ACC112 (cell line): Measurements from ENCODE around the gene RHOT2.
"Not testable (repeated sequence)": the region's sequence is repeated elsewhere in the genome, so short reads cannot be mapped to it uniquely, and the experiment has no call there.

Experiments
- H2AFZ ChIP-seq: fragments of 200-600 bp; sonication (generic); one replicate; pipeline ENCODE4 v1.6.0; 2017; ENCODE audit warnings: antibody characterized with exemption, low read length; ENCODE audit not compliant: unreplicated experiment
- H3K27ac ChIP-seq: fragments of 200-600 bp; sonication (generic); 2 replicates; pipeline ENCODE4 v1.5.1; 2014; ENCODE audit warnings: low read depth, mild to moderate bottlenecking, antibody characterized with exemption, low read length, moderate library complexity
- H3K27me3 ChIP-seq: fragments of 200-600 bp; sonication (generic); 2 replicates; pipeline ENCODE4 v1.6.1; 2014; ENCODE audit warnings: mild to moderate bottlenecking, antibody characterized with exemption, low read length, moderate library complexity, mixed read lengths; ENCODE audit not compliant: insufficient read depth
- H3K36me3 ChIP-seq: fragments of 200-600 bp; sonication (generic); 2 replicates; pipeline ENCODE4 v1.6.1; 2016; ENCODE audit warnings: mild to moderate bottlenecking, antibody characterized with exemption, low read length, moderate library complexity, mixed read lengths; ENCODE audit not compliant: insufficient read depth
- H3K4me1 ChIP-seq: fragments of 200-600 bp; sonication (generic); one replicate; pipeline ENCODE4 v1.6.1; 2016; ENCODE audit warnings: low read length, mixed read lengths; ENCODE audit not compliant: insufficient read depth, unreplicated experiment, control insufficient read depth
- H3K4me3 ChIP-seq: fragments of 200-600 bp; sonication (generic); 2 replicates; pipeline ENCODE4 v1.5.1; 2014; ENCODE audit warnings: mild to moderate bottlenecking, low read depth, low read length
- H3K79me2 ChIP-seq: fragments of 200-600 bp; sonication (generic); one replicate; pipeline ENCODE4 v1.6.0; 2016; ENCODE audit warnings: low read length; ENCODE audit not compliant: control insufficient read depth, unreplicated experiment, insufficient read depth

Gene RHOT2

DNA sequence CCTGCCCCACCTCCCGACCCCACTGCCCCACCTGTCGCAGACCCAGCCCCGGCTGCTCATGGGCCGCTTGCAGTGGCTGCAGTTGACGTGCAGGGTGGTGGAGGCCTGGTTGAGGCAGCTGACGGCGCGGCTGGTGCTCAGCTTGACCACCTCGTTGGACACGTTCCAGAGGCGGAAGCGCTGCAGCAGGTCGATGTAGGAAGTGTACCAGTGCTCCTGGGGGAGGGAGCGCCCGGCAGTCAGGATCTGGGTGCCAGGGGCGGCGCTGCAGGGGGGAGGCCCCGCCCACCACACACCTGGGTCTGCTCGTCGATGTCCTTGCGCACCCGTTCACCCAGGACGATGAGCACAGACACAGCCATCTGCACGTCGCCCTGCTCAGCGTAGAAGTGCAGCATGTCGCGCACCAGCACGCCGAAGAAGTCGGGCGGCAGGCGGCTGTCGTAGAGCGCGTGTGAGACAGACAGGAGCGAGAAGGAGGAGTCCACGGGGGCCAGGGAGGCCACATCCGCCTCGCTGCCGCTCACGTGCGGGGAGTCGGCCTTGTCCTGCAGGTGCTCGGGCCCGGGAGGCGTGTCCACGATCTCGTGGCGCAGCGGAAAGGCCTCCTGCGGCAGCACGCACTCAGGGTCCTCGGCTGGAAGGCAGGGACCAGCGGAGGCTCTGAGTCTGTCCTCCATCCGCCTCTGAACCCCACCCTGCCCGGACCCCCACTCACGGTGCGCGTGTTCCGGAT, 17.2 kb downstream of the RHOT2 start:
- no peaks in the 10 kb centered on the region for H3K27me3 ChIP-seq
- H3K4me3 ChIP-seq, result no peak overlapping the region
- peaks cover 25% of the 10 kb centered on the region; the same call in 1 of the 2 replicates for H3K36me3 ChIP-seq
- no peak overlapping the region for H2AFZ ChIP-seq
- peaks cover 29% of the 10 kb centered on the region for H3K4me1 ChIP-seq
- peaks cover 53% of the 10 kb centered on the region for H3K79me2 ChIP-seq
- H3K27ac ChIP-seq, result no peak overlapping the region

DNA sequence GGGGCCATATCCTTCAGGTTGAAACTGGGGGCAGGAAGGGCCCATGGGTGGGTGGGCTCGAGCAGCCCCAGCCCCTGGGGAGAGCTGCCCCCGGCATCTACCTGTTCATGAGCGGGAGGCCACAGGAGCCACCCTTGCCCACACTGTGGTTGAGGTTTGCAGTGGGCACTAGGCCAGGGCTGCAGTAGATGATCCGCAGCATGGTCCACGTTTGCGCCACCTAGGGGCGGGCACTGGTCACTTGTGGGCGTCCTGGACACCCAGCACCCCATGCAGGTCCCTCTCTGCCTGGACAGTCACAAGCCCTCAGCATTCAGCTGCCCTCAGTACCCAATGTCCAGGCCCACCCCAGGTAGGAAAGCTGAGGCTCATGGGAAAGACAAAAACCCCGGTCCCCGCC, 18.0 kb downstream of the RHOT2 start:
- H3K4me3 ChIP-seq, result no peak overlapping the region

DNA sequence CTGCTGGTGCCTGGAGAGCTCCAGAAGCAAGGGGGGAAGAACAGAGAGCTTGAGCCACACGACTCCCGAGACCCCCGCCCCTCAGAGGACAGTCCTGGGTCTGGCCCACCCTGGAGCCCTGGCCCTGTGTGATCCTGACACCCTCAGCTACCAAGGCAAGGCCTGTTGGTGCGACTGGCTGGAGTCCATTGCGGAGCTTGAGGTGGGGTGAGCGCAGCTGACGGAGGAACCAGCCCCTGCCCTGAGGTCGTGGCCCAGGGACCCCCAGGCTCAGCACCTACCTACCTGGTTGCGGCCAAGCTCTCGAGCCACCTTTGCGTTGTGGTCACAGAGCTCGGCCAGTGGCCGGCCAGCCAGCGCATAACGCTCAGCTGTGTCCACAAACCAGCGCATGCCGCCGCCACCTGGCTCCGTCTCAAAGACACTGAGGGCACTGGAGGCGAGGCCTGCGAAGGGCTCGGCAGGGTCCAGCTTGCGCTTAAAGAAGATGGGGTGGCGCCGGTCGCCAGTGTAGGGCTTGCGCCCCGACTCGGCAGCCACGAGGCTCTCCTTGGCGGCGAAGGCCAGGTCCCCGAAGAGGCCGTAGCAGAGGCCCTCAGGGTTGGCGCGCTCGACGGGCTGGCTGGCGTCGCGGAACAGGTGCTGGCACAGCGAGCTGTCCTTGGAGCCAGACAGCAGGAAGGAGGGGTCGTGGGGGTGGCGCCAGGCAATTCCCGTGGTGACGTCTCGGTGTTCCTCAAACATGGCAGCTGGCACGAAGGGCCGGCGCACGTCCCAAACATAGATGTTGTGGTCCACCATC, 18.7 kb downstream of the RHOT2 start:
- Histone ChIP-seq H2AFZ (no peak overlapping the region), H3K79me2 (peaks cover 40% of the 10 kb centered on the region), H3K4me1 (peaks cover 23% of the 10 kb centered on the region), H3K36me3 (peaks cover 24% of the 10 kb centered on the region; the same call in 1 of the 2 replicates), H3K27ac (no peak overlapping the region), H3K4me3 (no peak overlapping the region), H3K27me3 (no peaks in the 10 kb centered on the region)

More for the DNA sequence above, 18.0 kb downstream of the RHOT2 start:
- no peak overlapping the region for H2AFZ ChIP-seq
- H3K4me1 ChIP-seq, result peaks cover 29% of the 10 kb centered on the region
- no peak overlapping the region for H3K27ac ChIP-seq
- H3K27me3 ChIP-seq, result no peaks in the 10 kb centered on the region
- H3K79me2 ChIP-seq, result peaks cover 47% of the 10 kb centered on the region
- peaks cover 25% of the 10 kb centered on the region; the same call in 1 of the 2 replicates for H3K36me3 ChIP-seq

DNA sequence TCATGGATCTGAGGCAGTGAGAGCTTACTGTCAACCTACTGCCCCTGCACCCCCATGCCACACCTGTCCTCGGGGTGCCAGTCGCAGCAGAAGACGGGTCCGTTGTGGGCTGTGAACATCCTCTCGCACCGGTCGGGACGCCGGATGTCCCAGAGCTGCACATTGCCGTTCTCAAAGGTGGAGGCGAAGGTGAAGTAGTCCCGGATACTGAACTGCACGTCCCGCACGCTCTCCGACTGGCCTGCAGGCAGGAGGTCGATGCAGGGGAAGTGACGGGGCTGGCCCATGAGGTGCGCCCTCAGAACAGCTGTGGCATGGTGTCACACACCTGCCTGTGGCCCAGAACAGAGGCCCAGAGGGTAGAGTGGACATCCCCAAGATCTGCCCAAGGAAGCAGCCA, 19.6 kb downstream of the RHOT2 start:
- peaks cover 32% of the 10 kb centered on the region for H3K79me2 ChIP-seq
- peaks cover 17% of the 10 kb centered on the region; the same call in 1 of the 2 replicates for H3K36me3 ChIP-seq
- peaks cover 15% of the 10 kb centered on the region for H3K4me1 ChIP-seq
- no peak overlapping the region for H3K27ac ChIP-seq
- peaks cover 7% of the 10 kb centered on the region for H3K27me3 ChIP-seq
- H3K4me3 ChIP-seq, result no peak overlapping the region
- no peak overlapping the region for H2AFZ ChIP-seq

DNA sequence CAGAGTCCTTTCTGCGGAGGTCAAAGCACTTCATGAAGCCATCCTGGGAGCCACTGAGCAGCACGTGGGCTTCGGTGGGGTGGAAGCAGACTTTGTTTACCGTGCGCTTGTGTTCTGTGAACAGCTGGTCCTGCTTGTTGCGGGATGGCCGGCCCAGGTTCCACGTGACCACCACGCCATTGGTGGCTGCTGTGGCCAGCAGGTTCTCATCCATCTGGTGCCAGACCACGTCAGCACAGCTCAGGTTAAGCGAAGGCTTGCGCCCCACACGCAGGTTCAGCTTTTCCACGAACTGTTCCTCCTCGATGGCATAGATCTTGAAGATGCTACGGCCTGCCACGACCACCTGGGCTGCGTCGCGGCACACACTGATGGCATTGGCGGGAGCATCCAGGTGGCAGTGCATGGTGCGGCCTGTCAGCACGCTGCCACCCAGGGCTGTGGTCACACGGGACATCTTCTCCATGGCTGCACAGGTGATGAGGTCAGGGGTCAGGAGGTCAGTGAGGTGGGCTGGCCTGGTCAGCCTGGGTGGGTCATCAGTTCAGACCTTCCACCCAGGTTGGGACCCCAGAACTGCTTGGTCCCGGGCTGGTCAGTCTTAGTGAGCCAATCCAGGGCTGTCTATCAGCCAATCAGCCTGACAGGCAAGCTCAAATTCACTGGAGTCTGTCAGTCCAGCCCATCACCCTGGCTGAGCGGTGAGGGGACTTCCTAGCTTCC, 21.4 kb downstream of the RHOT2 start:
- Histone ChIP-seq H3K79me2 (peaks cover 16% of the 10 kb centered on the region), H3K27me3 (peaks cover 25% of the 10 kb centered on the region), H3K36me3 (peaks cover 9% of the 10 kb centered on the region; the same call in 1 of the 2 replicates), H3K4me3 (peak overlapping the region; percentile 94), H2AFZ (peak overlapping the region; percentile 92), H3K4me1 (peaks cover 5% of the 10 kb centered on the region), H3K27ac (peak overlapping the region; percentile 41; the same call in 1 of the 2 replicates)

DNA sequence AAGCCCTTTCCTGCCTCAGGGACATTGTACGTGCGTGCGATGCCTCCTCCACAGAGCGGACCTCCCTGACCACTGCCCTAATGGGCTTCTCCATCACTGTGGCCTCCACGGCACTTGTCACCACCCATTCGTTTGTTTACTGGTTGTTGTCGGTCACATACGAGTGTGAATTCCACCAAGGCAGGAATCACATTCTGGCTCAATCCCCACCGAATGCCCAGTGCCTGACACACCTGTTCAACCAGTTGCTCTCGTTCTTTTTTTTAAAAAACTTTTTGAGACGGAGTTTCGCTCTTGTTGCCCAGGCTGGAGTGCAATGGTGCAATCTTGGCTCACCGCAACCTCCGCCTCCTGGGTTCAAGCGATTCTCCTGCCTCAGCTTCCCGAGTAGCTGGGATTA, 23.3 kb downstream of the RHOT2 start:
- H3K4me3 ChIP-seq, H3K4me1 ChIP-seq, H3K27ac ChIP-seq: not testable (repeated sequence)

DNA sequence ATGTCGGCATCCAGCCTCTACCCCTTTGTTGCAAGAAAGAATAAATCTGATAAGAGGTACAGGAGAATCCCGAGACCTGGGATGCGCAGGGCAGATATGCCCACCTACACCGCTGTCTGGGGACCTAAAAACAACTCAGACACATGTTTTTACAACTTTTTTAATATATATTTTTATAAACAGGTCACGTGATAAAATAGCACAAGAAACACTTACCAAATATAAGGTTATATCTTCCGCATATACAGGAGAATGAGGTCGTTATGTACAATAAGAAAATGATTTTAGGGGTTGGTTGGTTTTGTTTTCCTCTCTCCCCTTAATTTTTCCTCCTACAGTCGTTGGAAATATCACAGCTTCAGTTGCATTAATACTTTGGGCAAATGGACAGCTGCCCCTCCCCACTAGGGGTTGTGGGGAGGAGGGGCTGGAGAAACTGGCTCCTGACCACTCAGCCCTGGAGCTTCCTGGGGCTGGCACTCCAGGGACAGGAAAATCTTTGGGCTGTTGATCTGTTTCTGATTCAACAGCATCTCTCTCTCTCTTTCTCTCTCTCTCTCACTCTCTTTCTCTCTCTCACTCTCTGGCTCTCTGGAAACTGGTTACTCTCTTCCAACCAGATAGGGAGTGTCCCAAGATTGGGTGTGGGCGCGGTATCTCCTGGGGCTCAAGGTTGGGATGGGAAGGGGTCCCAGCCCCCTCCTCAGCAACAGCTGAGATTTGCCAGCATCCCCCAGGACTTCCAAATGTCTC, 24.6 kb downstream of the RHOT2 start:
- Histone ChIP-seq H2AFZ (no peak overlapping the region), H3K27ac (no peak overlapping the region), H3K4me1 (peaks cover 5% of the 10 kb centered on the region), H3K79me2 (peaks cover 12% of the 10 kb centered on the region), H3K27me3 (peaks cover 43% of the 10 kb centered on the region), H3K36me3 (no peaks in the 10 kb centered on the region), H3K4me3 (no peak overlapping the region)

More for the DNA sequence above, 23.3 kb downstream of the RHOT2 start:
- Histone ChIP-seq H3K27me3 (peaks cover 42% of the 10 kb centered on the region), H3K79me2 (peaks cover 12% of the 10 kb centered on the region)
- H2AFZ ChIP-seq, H3K36me3 ChIP-seq: not testable (repeated sequence)

DNA sequence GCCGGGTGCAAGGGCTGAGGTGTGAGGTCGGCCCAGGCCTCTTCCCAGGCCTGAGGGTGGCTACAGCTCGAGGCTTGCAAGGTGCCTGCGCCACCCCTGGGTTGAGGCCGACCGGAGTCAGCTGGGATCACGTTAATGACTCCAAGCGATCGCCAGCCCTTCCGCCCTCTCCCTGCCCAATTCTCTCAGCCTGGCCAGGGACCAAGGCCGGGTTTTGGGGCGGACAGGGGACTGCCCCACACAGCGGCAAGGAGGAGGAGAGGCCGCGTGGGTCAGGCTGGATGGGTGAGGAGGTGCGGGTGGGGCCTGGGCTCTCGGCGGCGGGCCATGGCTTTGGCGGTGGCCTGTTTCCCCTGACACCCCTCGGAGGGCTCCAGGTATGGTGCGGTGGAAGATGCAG, 25.4 kb downstream of the RHOT2 start:
- H3K4me1 ChIP-seq, result peaks cover 5% of the 10 kb centered on the region
- peaks cover 10% of the 10 kb centered on the region for H3K79me2 ChIP-seq
- H2AFZ ChIP-seq, result no peak overlapping the region
- no peaks in the 10 kb centered on the region for H3K36me3 ChIP-seq
- H3K27ac ChIP-seq, result no peak overlapping the region
- peaks cover 47% of the 10 kb centered on the region for H3K27me3 ChIP-seq
- no peak overlapping the region for H3K4me3 ChIP-seq

DNA sequence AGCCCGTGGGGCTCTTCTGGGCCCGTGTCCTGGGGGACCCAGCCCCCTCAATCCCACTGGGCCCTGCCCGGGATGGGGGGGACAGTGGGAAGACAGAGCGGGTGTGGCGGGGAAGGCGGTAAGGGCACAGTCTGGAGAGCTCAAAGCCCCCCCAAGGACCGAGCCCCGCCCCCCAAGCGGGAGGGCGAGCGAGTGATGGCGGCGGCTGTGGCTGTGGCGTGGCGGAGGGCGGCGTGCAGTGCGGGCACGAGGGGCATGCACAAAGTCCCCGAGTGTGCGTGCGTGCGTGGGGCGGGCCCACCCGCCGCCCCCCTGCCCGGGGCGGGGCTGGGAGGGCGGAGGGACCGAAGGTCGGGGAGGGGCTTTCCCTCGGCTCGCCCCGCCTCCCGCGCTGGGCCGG, 25.8 kb downstream of the RHOT2 start:
- H3K4me1 ChIP-seq, result peaks cover 5% of the 10 kb centered on the region
- no peak overlapping the region for H3K4me3 ChIP-seq

More for the DNA sequence above, 25.8 kb downstream of the RHOT2 start:
- Histone ChIP-seq H3K27me3 (peaks cover 49% of the 10 kb centered on the region), H3K27ac (no peak overlapping the region), H3K36me3 (no peaks in the 10 kb centered on the region), H2AFZ (no peak overlapping the region), H3K79me2 (peaks cover 9% of the 10 kb centered on the region)
